B cell (primary cell): Measurements from ENCODE around the gene VWA8.

Experiments
- CTCF ChIP-seq: fragments of 200-600 bp; IDR thresholded peaks from one replicate; pipeline ENCODE4 v1.8.0; 2022; ENCODE audit warnings: antibody characterized with exemption, mild to moderate bottlenecking
- EZH2 ChIP-seq: IDR thresholded peaks from 2 replicates; pipeline ENCODE4 v1.6.1; 2012; ENCODE audit warnings: borderline replicate concordance, low read depth, mild to moderate bottlenecking, moderate library complexity, low read length; ENCODE audit not compliant: insufficient read depth, poor library complexity, severe bottlenecking

- TF ChIP-seq CTCF (no peak), EZH2 (no peak)
These were observed 378.9 kb downstream of the VWA8 start for GRCh38 chr13:41582027-41582463.
